NCI-H446 treated with DMSO at 0.1 percent for 48 hours (cell line): ENCODE results near the gene MFNG.

ENCODE experiments used
- DNase-seq: peaks from one replicate; lab custom pipeline; 2025; lab: John Stamatoyannopoulos, UW

Gene MFNG

GRCh38 chr22:37423283-37423682 lies 62.9 kb downstream of the MFNG start:
- no peak for DNase-seq

DNA sequence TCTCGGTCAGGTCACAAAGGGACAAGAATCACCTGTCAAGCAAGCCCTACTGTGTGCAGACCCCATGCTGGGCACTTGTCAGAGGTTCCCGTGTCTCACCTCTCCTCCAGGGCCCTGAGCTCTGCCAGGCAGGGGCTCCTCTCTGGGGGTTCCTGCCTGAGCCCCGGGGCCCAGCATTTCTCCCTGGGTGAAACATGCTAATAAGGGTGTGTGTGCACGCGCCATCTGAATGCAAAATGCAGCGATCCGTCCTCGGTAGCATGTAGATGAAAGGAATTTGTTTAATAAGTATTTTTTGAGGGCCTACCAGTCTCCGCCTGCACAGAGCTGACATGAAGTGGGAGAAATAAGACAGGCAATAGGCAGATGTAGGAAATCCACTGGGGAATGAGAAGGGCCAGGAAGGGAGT lies 64.7 kb downstream of the MFNG start:
- no peak for DNase-seq

GRCh38 chr22:37420686-37421467 lies 65.3 kb downstream of the MFNG start:
- DNase-seq: no peak

- no peak for DNase-seq
Measured at GRCh38 chr22:37419969-37420685, 66.1 kb downstream of the MFNG start.

DNA sequence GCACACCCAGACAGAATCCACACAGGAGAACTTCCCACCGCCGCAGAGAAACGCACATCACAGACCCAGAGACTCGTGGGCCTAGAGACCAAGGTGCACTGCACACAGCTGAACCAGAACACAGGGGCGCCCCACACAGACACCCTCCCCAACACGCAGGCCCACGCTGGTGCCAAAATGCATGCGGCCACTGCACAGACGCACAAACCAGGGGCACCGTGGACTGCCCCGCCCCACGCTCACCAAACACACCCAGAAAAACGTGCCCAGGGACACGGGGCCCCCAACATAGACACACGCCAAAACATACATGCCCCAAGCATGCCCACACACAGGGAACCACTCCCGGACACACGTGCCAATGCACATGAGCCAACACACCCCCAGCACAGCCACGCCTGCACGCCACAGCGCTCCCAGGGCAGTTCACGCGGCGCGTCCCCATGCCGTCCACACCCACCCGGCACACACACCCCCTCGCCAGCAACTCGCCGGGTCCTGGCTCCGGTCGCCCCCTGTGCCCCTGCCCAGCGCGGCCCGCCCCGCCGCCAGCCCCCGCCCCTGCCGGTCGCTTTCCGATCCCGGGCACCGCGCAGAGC lies 66.7 kb downstream of the MFNG start:
- DNase-seq: no peak
